Neural progenitor cell (in vitro differentiated cells): ENCODE measurements around the gene EGFR. TPM values are rescaled to one million over a fixed set of nuclear protein-coding genes. Genes with fewer than 3 reads are reported as not detected.
A peak's percentile ranks its signal among the peaks of the same experiment; 100 is the strongest.

Experiments used
- DNase-seq: peaks from one replicate; pipeline ENCODE4 v3.0.0-alpha.2; 2016; ENCODE audit warnings: low spot score
- H2AFZ ChIP-seq: fragments of 200-600 bp; sonication (generic); replicated peaks from 2 replicates; pipeline ENCODE4 v1.6.1; 2016; ENCODE audit warnings: antibody characterized with exemption
- H3F3A ChIP-seq: fragments of 200-600 bp; sonication (generic); 2 replicates; pipeline ENCODE4 v1.6.1; 2016; ENCODE audit warnings: antibody characterized with exemption, low read depth
- H3K27ac ChIP-seq: fragments of 200-600 bp; sonication (generic); 2 replicates; pipeline ENCODE4 v1.5.1; 2016; ENCODE audit warnings: mild to moderate bottlenecking
- H3K27me3 ChIP-seq: fragments of 200-600 bp; sonication (generic); 2 replicates; pipeline ENCODE4 v1.6.1; 2016; ENCODE audit warnings: mild to moderate bottlenecking, moderate library complexity
- H3K36me3 ChIP-seq: fragments of 200-600 bp; sonication (generic); 2 replicates; pipeline ENCODE4 v1.5.1; 2016
- H3K4me1 ChIP-seq: fragments of 200-600 bp; sonication (generic); 2 replicates; pipeline ENCODE4 v1.6.1; 2016; ENCODE audit warnings: mixed run types
- H3K4me2 ChIP-seq: fragments of 200-600 bp; sonication (generic); 2 replicates; pipeline ENCODE4 v1.6.1; 2016
- H3K4me3 ChIP-seq: fragments of 200-600 bp; sonication (generic); 2 replicates; pipeline ENCODE4 v1.5.1; 2016
- H3K79me2 ChIP-seq: fragments of 200-600 bp; sonication (generic); 2 replicates; pipeline ENCODE4 v1.6.1; 2016; ENCODE audit warnings: low read depth
- H3K9ac ChIP-seq: fragments of 200-600 bp; sonication (generic); 2 replicates; pipeline ENCODE4 v1.6.1; 2016
- H3K9me3 ChIP-seq: fragments of 200-600 bp; sonication (generic); 2 replicates; pipeline ENCODE4 v1.5.1; 2016; ENCODE audit warnings: low read depth
- H4K20me1 ChIP-seq: fragments of 200-600 bp; sonication (generic); 2 replicates; pipeline ENCODE4 v1.6.1; 2016; ENCODE audit warnings: low read depth
- H3K27ac Mint-ChIP-seq: 3 replicates; pipeline ENCODE4 v1.8.0; 2021; ENCODE audit warnings: mixed read lengths
- H3K27me3 Mint-ChIP-seq: 2 replicates; pipeline ENCODE4 v1.8.0; 2022; ENCODE audit warnings: low read depth, mild to moderate bottlenecking, inconsistent platforms, moderate library complexity, mixed read lengths; ENCODE audit not compliant: insufficient read depth
- H3K36me3 Mint-ChIP-seq: 3 replicates; pipeline ENCODE4 v1.8.0; 2021; ENCODE audit warnings: mixed read lengths
- H3K4me1 Mint-ChIP-seq: 3 replicates; pipeline ENCODE4 v1.8.0; 2021; ENCODE audit warnings: mixed read lengths
- H3K4me3 Mint-ChIP-seq: 3 replicates; pipeline ENCODE4 v1.8.0; 2021; ENCODE audit warnings: mild to moderate bottlenecking, moderate library complexity, mixed read lengths
- H3K9me3 Mint-ChIP-seq: 3 replicates; pipeline ENCODE4 v1.8.0; 2020; ENCODE audit warnings: mixed read lengths
- EZH2 ChIP-seq: fragments of 200-600 bp; sonication (generic); IDR thresholded peaks from 2 replicates; pipeline ENCODE4 v1.6.1; 2017; ENCODE audit warnings: antibody characterized with exemption, mild to moderate bottlenecking, moderate library complexity
- EZH2phosphoT487 ChIP-seq: fragments of 200-600 bp; sonication (generic); IDR thresholded peaks from 2 replicates; pipeline ENCODE4 v1.6.1; 2017; ENCODE audit warnings: antibody characterized with exemption
- total RNA-seq: library from RNA; depleted of rRNA; stranded (reverse); fragments of >200 nt; gene quantifications from 2 replicates; pipeline ENCODE4 v1.2.3, GENCODE V29; 2015; ENCODE audit warnings: low replicate concordance
- TF ChIP-seq, protein P1 (sequence below): fragments of 200-600 bp; sonication (generic); IDR thresholded peaks from 2 replicates; pipeline ENCODE4 v1.5.1; 2017; ENCODE audit warnings: antibody characterized with exemption, mild to moderate bottlenecking

Gene EGFR
- total RNA-seq, 1 donor from 2014 or later: 4.6 TPM

DNA sequence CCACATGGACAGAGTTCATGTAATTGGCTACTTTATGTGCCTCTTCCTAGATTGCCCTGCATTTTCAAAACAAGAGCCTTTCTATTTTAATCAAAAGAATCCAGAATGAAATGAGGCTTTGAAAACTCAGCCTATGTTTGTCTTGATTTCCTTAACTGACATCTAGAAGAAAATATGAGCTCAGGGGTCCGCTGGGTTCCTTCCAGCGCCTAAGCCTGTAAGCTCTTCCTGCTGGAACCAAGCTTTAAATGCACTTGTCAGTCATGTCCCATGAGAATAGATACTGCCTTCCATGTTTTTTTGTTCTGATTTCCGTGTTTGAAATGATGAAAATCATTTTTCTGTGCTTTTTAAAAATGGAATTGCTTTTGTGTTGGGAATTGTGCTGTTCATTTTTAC is 74.2 kb downstream of the EGFR start:
- H3K27me3 Mint-ChIP-seq: peaks cover 2% of the 10 kb centered on the region

DNA sequence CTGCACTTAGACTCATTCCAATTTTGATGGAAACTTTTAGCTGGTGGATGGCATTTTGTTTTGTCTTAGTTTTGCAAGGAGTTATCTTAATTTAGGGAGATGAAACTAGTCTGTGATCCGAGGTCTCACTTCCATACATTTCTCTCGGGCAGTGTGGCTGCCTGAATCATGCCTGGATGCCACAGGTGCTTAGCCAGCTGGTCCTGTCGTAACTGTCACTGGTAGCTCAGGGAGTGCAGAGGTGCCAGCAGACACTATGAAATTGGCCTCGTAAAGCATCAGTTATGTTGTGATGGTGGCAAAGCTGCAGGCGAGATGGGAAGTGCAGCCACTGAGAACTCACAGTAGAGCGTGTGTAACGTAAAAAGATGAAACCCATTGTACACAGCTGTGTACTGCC is 74.9 kb downstream of the EGFR start:
- Histone ChIP-seq H3K9ac (no peak overlapping the region), H2AFZ (no peak overlapping the region), H3K4me2 (no peak overlapping the region), H3K9me3 (no peaks in the 10 kb centered on the region), H3K4me3 (no peak overlapping the region), H4K20me1 (no peaks in the 10 kb centered on the region), H3F3A (no peaks in the 10 kb centered on the region), H3K4me1 (peaks cover 16% of the 10 kb centered on the region), H3K36me3 (no peaks in the 10 kb centered on the region), H3K79me2 (no peaks in the 10 kb centered on the region), H3K27me3 (no peaks in the 10 kb centered on the region), H3K27ac (no peak overlapping the region)
- no peak for TF ChIP-seq EZH2phosphoT487
- no peak for TF ChIP-seq EZH2
- TF ChIP-seq, protein P1, sequence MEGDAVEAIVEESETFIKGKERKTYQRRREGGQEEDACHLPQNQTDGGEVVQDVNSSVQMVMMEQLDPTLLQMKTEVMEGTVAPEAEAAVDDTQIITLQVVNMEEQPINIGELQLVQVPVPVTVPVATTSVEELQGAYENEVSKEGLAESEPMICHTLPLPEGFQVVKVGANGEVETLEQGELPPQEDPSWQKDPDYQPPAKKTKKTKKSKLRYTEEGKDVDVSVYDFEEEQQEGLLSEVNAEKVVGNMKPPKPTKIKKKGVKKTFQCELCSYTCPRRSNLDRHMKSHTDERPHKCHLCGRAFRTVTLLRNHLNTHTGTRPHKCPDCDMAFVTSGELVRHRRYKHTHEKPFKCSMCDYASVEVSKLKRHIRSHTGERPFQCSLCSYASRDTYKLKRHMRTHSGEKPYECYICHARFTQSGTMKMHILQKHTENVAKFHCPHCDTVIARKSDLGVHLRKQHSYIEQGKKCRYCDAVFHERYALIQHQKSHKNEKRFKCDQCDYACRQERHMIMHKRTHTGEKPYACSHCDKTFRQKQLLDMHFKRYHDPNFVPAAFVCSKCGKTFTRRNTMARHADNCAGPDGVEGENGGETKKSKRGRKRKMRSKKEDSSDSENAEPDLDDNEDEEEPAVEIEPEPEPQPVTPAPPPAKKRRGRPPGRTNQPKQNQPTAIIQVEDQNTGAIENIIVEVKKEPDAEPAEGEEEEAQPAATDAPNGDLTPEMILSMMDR: no peak
- Mint-ChIP-seq H3K4me1 (peaks cover 38% of the 10 kb centered on the region), H3K27me3 (peaks cover 2% of the 10 kb centered on the region), H3K36me3 (no peaks in the 10 kb centered on the region), H3K9me3 (no peaks in the 10 kb centered on the region), H3K4me3 (no peak overlapping the region), H3K27ac (peak overlapping the region; percentile 53)
- no peak for DNase-seq

More for the DNA sequence above, 74.2 kb downstream of the EGFR start:
- Histone ChIP-seq H3K36me3 (no peaks in the 10 kb centered on the region), H2AFZ (no peak overlapping the region), H4K20me1 (no peaks in the 10 kb centered on the region), H3K4me2 (no peak overlapping the region), H3K4me1 (peaks cover 10% of the 10 kb centered on the region), H3K9ac (no peak overlapping the region), H3F3A (no peaks in the 10 kb centered on the region), H3K79me2 (no peaks in the 10 kb centered on the region), H3K4me3 (no peak overlapping the region), H3K9me3 (no peaks in the 10 kb centered on the region), H3K27ac (no peak overlapping the region), H3K27me3 (no peaks in the 10 kb centered on the region)
- Mint-ChIP-seq H3K9me3 (no peaks in the 10 kb centered on the region), H3K36me3 (no peaks in the 10 kb centered on the region), H3K4me3 (no peak overlapping the region), H3K4me1 (peaks cover 35% of the 10 kb centered on the region), H3K27ac (no peak overlapping the region)
- TF ChIP-seq, protein P1: no peak
- TF ChIP-seq EZH2phosphoT487: no peak
- no peak for DNase-seq

DNA sequence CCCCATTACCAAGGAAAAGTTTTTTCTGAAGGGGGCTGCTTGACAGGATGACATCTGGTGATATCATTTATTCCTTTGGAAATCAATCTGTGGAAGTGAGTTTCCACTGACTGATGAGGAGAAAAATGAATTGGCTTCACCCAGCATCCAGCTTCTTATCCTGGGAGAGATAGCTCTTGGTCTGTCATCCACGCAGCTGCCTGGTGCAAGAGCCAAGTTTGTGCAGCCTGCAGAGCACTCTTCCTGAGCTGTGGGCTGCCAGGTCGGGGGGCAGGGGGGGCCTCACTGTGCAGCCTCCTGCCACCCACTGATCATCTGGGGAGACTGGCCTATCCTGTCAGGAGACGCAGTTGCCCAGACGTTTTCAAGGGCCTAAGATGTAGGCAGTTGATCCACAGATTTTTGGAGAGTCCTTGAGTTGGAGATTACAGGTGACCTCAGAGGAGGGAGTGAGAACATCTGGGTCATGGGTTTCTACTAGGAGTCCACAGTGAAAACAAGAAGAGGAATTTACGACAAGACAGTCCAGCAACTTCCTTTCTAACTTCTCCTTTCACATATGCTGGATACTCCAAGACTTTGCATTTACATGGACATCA is 75.4 kb downstream of the EGFR start:
- H3K27ac ChIP-seq: no peak overlapping the region
- H2AFZ ChIP-seq: no peak overlapping the region
- H3K36me3 Mint-ChIP-seq: no peaks in the 10 kb centered on the region
- no peak for TF ChIP-seq EZH2
- no peak for TF ChIP-seq EZH2phosphoT487
- TF ChIP-seq, protein P1: no peak
- H3K27ac Mint-ChIP-seq: no peak overlapping the region
- H3K79me2 ChIP-seq: no peaks in the 10 kb centered on the region
- peaks cover 43% of the 10 kb centered on the region for H3K4me1 Mint-ChIP-seq
- no peak overlapping the region for H3K9ac ChIP-seq
- no peaks in the 10 kb centered on the region for H3F3A ChIP-seq
- peaks cover 21% of the 10 kb centered on the region for H3K4me1 ChIP-seq
- no peaks in the 10 kb centered on the region for H4K20me1 ChIP-seq
- no peak overlapping the region for H3K4me2 ChIP-seq
- no peaks in the 10 kb centered on the region for H3K36me3 ChIP-seq
- no peaks in the 10 kb centered on the region for H3K9me3 ChIP-seq
- peaks cover 2% of the 10 kb centered on the region for H3K27me3 Mint-ChIP-seq
- H3K27me3 ChIP-seq: no peaks in the 10 kb centered on the region
- no peak for DNase-seq
- no peak overlapping the region for H3K4me3 Mint-ChIP-seq
- no peak overlapping the region for H3K4me3 ChIP-seq
- H3K9me3 Mint-ChIP-seq: no peaks in the 10 kb centered on the region
